ENCODE measurements around the gene STAT6. TPM values are rescaled to one million over a fixed set of nuclear protein-coding genes. Genes with fewer than 3 reads are reported as not detected.

The STAT6 gene
- total and polyA plus RNA-seq, 2 of the 8 experiments (the other 6 are each of a cell fraction or from before 2014, with no cell fraction given), result 32.9 to 38.7 TPM

- no peak overlapping the region for H3K4me3 ChIP-seq (ENCODE audit: extremely low read depth in 1 of 4, insufficient read depth in 2 of 4, low read depth in 3 of 4, low read length in 4 of 4)
- H3K56ac ChIP-seq (replicated peaks; ENCODE audit: insufficient read length, low read depth, low read length), result no peak overlapping the region
- ChIA-PET POLR2A (ENCODE audit: partially characterized antibody) (interaction anchor here (1.3 to 3.5 kb wide), 3 partner anchors 9 to 13 kb away, joined by 3 to 11 read pairs (median 4); no protein-coding TSS in a partner anchor), CTCF (ENCODE audit: partially characterized antibody) (interaction anchor here (0.7 to 7.5 kb wide), 8 partner anchors 8 to 66 kb away, joined by 3 to 77 read pairs (median 4); no protein-coding TSS in a partner anchor)
- no peak overlapping the region for H2AFZ ChIP-seq (ENCODE audit: low read length)
- H3K36me3 ChIP-seq (ENCODE audit: control insufficient read depth in 2 of 4, insufficient read depth in 4 of 4, low read length in 3 of 4), result no peaks in the 10 kb centered on the region
- H3K9ac ChIP-seq (replicated peaks in 1 of 4; ENCODE audit: extremely low read depth in 1 of 4, low read depth in 3 of 4, low read length in 3 of 4), result no peak overlapping the region
- H3K23ac ChIP-seq (ENCODE audit: insufficient read length), result no peak overlapping the region
- no peak overlapping the region for H2AK5ac ChIP-seq (ENCODE audit: low read depth, low read length)
- H3K79me2 ChIP-seq (ENCODE audit: control insufficient read depth in 1 of 2, insufficient read depth in 2 of 2, low read length in 2 of 2), result no peaks in the 10 kb centered on the region
- no peaks in the 10 kb centered on the region for H3K9me3 ChIP-seq (ENCODE audit: insufficient read depth in 2 of 2, low read depth in 1 of 2, low read length in 1 of 2)
- FAIRE-seq, result no peak
- 96% methylated on average over 6 of the region's 6 CpGs; no CpG with 5 or more reads in 1 of the 2 experiments for WGBS, 2 experiments (ENCODE audit: extremely low coverage in 1 of 2, insufficient coverage in 1 of 2, insufficient read length in 1 of 2, insufficient replicate concordance in 2 of 2, low coverage in 1 of 2, low lambda C conversion rate in 2 of 2, missing lambda C conversion rate in 1 of 2)
- no peak overlapping the region for H2BK12ac ChIP-seq (ENCODE audit: low read depth, low read length)
- H3K27me3 ChIP-seq (replicated peaks in 1 of 4; ENCODE audit: control insufficient read depth in 3 of 4, extremely low read depth in 1 of 4, insufficient read depth in 3 of 4, low read length in 3 of 4), result no peaks in the 10 kb centered on the region
- no peaks in the 10 kb centered on the region for H3K79me1 ChIP-seq (ENCODE audit: low read depth, low read length)
- H3K14ac ChIP-seq (ENCODE audit: insufficient read length), result no peak overlapping the region
- no peaks in the 10 kb centered on the region for H4K20me1 ChIP-seq (replicated peaks in 1 of 2; ENCODE audit: control insufficient read depth in 1 of 2, insufficient read depth in 2 of 2, low read length in 2 of 2)
- no peak overlapping the region for H3K4ac ChIP-seq (replicated peaks; ENCODE audit: insufficient read length, low read depth, low read length)
- no peak overlapping the region for H2BK5ac ChIP-seq (ENCODE audit: low read depth, low read length)
- no peak overlapping the region for H4K8ac ChIP-seq (ENCODE audit: extremely low read depth, insufficient read depth, low read length)
- H3K18ac ChIP-seq (ENCODE audit: extremely low read depth, low read length), result no peak overlapping the region
- no peaks in the 10 kb centered on the region for H3K4me1 ChIP-seq (replicated peaks in 1 of 4; ENCODE audit: control insufficient read depth in 3 of 4, insufficient read depth in 4 of 4, low read length in 3 of 4)
- H3K4me2 ChIP-seq (ENCODE audit: insufficient read depth in 1 of 2, low read depth in 2 of 2, low read length in 2 of 2), result no peak overlapping the region
- H2BK15ac ChIP-seq (ENCODE audit: low read length), result no peak overlapping the region
- no peaks in the 10 kb centered on the region for H3K23me2 ChIP-seq (ENCODE audit: low read depth, low read length)
- no peak overlapping the region for H2BK20ac ChIP-seq (ENCODE audit: low read length)
- DNase-seq (ENCODE audit: low read depth in 1 of 2, low spot score in 2 of 2), result no peak
- H2BK120ac ChIP-seq (replicated peaks; ENCODE audit: low read depth, low read length), result no peak overlapping the region
- no peak overlapping the region for H4K91ac ChIP-seq (replicated peaks; ENCODE audit: insufficient read length, low read length)
- no peak overlapping the region for H4K5ac ChIP-seq (ENCODE audit: insufficient read length, low read depth, low read length)
- H3K27ac ChIP-seq (ENCODE audit: low read depth, low read length), result no peak overlapping the region
- TF ChIP-seq CTBP2 (IDR thresholded peaks at IDR 0.05; ENCODE audit: borderline replicate concordance, insufficient read depth, insufficient read length, low read length), result no peak
- TF ChIP-seq TBP (IDR thresholded peaks at IDR 0.05; ENCODE audit: low read depth, low read length), result no peak
- no peak for TF ChIP-seq KDM5A (IDR thresholded peaks at IDR 0.05; ENCODE audit: low read length)
- no peak for TF ChIP-seq CHD2 (IDR thresholded peaks at IDR 0.05; ENCODE audit: low read length)
- TF ChIP-seq SRF (IDR thresholded peaks at IDR 0.05; ENCODE audit: low read depth, low read length), result no peak
- no peak for TF ChIP-seq PHF8 (conservative IDR thresholded peaks at IDR 0.05; ENCODE audit: low read depth, low read length)
- no peak for TF ChIP-seq KDM1A (IDR thresholded peaks at IDR 0.05; ENCODE audit: borderline replicate concordance, low read length)
- TF ChIP-seq SP4 (IDR thresholded peaks at IDR 0.05; ENCODE audit: low read length), result no peak
- TF ChIP-seq RAD21 (IDR thresholded peaks at IDR 0.05 in 1 of 2, conservative IDR thresholded peaks at IDR 0.05 in 1 of 2; ENCODE audit: low read depth in 2 of 2, low read length in 2 of 2), result no peak
- TF ChIP-seq SIRT6 (IDR thresholded peaks at IDR 0.05; ENCODE audit: low read length), result no peak
- no peak for TF ChIP-seq POLR2A (IDR thresholded peaks at IDR 0.05; ENCODE audit: control extremely low read depth in 1 of 2, low read depth in 2 of 2, low read length in 2 of 2)
- TF ChIP-seq RBBP5 (IDR thresholded peaks at IDR 0.05; ENCODE audit: borderline replicate concordance, low read depth, low read length), result no peak
- no peak for TF ChIP-seq CHD1 (IDR thresholded peaks at IDR 0.05; ENCODE audit: low read depth, low read length)
- no peak for TF ChIP-seq TEAD4 (IDR thresholded peaks at IDR 0.05; ENCODE audit: low read depth, low read length)
These were observed 64.9 kb downstream of the STAT6 start for GRCh38 chr12:57046086-57046791.

All from H1 (cell line).